Embryonic facial prominence (tissue), 1 donor: Measurements from ENCODE around the gene PLCD1.
"Not testable (repeated sequence)": the region's sequence is repeated elsewhere in the genome, so short reads cannot be mapped to it uniquely, and the experiment has no call there.

Experiments
- DNase-seq: peaks from one replicate; pipeline ENCODE4 v3.0.0-alpha.2; 2016; ENCODE audit errors: extremely low spot score

Gene PLCD1

GRCh38 chr3:38029400-38030125, at the start of gene PLCD1:
Gene PLCD1, minus strand, starts transcription at chr3:38029642. Its CDS starts 103 bp downstream, at chr3:38029539.
- DNase-seq, result no peak

- DNase-seq, result not testable (repeated sequence)
Measured at GRCh38 chr3:38077073-38077472, 47.6 kb upstream of the PLCD1 start.

GRCh38 chr3:38070013-38070412, 40.6 kb upstream of the PLCD1 start:
- DNase-seq, result no peak

- DNase-seq, result no peak
Measured at GRCh38 chr3:38067508-38068233, 38.2 kb upstream of the PLCD1 start.

- DNase-seq, result not testable (repeated sequence)
Measured at GRCh38 chr3:38064453-38064852, 35.0 kb upstream of the PLCD1 start.

GRCh38 chr3:38062809-38063208, 33.4 kb upstream of the PLCD1 start:
- no peak for DNase-seq

- DNase-seq, result no peak
Measured at GRCh38 chr3:38059591-38059990, 30.1 kb upstream of the PLCD1 start.

GRCh38 chr3:38059148-38059547, 29.7 kb upstream of the PLCD1 start:
- no peak for DNase-seq

- DNase-seq, result no peak
Measured at GRCh38 chr3:38054499-38055001, 25.1 kb upstream of the PLCD1 start.

GRCh38 chr3:38053813-38054498, 24.5 kb upstream of the PLCD1 start:
- DNase-seq, result not testable (repeated sequence)

GRCh38 chr3:38053286-38053685, 23.8 kb upstream of the PLCD1 start:
- not testable (repeated sequence) for DNase-seq

- DNase-seq, result no peak
Measured at GRCh38 chr3:38051131-38051530, 21.7 kb upstream of the PLCD1 start.

- DNase-seq, result no peak
Measured at GRCh38 chr3:38049358-38050126, 20.1 kb upstream of the PLCD1 start.

- DNase-seq, result no peak
Measured at GRCh38 chr3:38047896-38048295, 18.5 kb upstream of the PLCD1 start.

- no peak for DNase-seq
Measured at GRCh38 chr3:38046821-38047220, 17.4 kb upstream of the PLCD1 start.

GRCh38 chr3:38046027-38046426, 16.6 kb upstream of the PLCD1 start:
- DNase-seq, result no peak

GRCh38 chr3:38043486-38043885, 14.0 kb upstream of the PLCD1 start:
- no peak for DNase-seq

GRCh38 chr3:38040401-38040800, 11.0 kb upstream of the PLCD1 start:
- no peak for DNase-seq

- no peak for DNase-seq
Measured at GRCh38 chr3:38039899-38040261, 10.4 kb upstream of the PLCD1 start.

GRCh38 chr3:38039101-38039898, 9.9 kb upstream of the PLCD1 start, which contains the start of gene DLEC1:
Gene DLEC1, plus strand, starts transcription at chr3:38039208. Its CDS starts 18 bp downstream, at chr3:38039226.
- no peak for DNase-seq

- DNase-seq, result no peak
Measured at GRCh38 chr3:38038447-38038911, 9.0 kb upstream of the PLCD1 start.
